A549 (cell line): ENCODE results near the gene SOX11.

ENCODE experiments used
- ATOH8 ChIP-seq: fragments of 250-450 bp; sonication (Bioruptor Pico); IDR thresholded peaks from 2 replicates; pipeline ENCODE4 v1.5.0; 2020; ENCODE audit warnings: low read depth, mild to moderate bottlenecking, moderate library complexity
- BHLHE40 ChIP-seq: IDR thresholded peaks from 2 replicates; pipeline ENCODE4 v1.6.1; 2012; ENCODE audit warnings: low read depth, low read length, inconsistent platforms
- CEBPB ChIP-seq, 2 experiments: fragments of >200 bp in 1 of 2; sonication (Bioruptor Twin) in 1 of 2; formaldehyde crosslinking in 1 of 2; IDR thresholded peaks; 2 replicates each; pipeline ENCODE4 v1.6.1; 2012 to 2016
- CTCF ChIP-seq: fragments of >200 bp; sonication (Bioruptor Twin); formaldehyde crosslinking; IDR thresholded peaks from 3 replicates; pipeline ENCODE4 v1.5.1; 2016
- ELK1 ChIP-seq: fragments of 150-350 bp; IDR thresholded peaks from 2 replicates; pipeline ENCODE4 v1.6.1; 2014; ENCODE audit warnings: low read depth, mild to moderate bottlenecking, low read length
- FOSB ChIP-seq: fragments of 250-450 bp; sonication (Bioruptor Pico); IDR thresholded peaks from 2 replicates; pipeline ENCODE4 v1.5.0; 2020; ENCODE audit warnings: mild to moderate bottlenecking, moderate library complexity
- MAX ChIP-seq: IDR thresholded peaks from 2 replicates; pipeline ENCODE4 v1.6.1; 2012
- MYC ChIP-seq: IDR thresholded peaks from 2 replicates; pipeline ENCODE4 v1.6.1; 2012; ENCODE audit warnings: mild to moderate bottlenecking, inconsistent platforms, low read length, improper control_type of control experiment, borderline replicate concordance
- RAD21 ChIP-seq, 2 experiments: fragments of >200 bp in 1 of 2; sonication (Bioruptor Twin) in 1 of 2; formaldehyde crosslinking in 1 of 2; IDR thresholded peaks in 1 of 2; conservative IDR thresholded peaks in 1 of 2; 2 replicates in 1 of 2; 3 replicates in 1 of 2; pipeline ENCODE4 v1.6.1; 2012 to 2018; ENCODE audit warnings: inconsistent platforms in 1 of 2
- RARB ChIP-seq: fragments of 250-450 bp; sonication (Bioruptor Pico); IDR thresholded peaks from 2 replicates; pipeline ENCODE4 v1.8.0; 2021; ENCODE audit warnings: mild to moderate bottlenecking, moderate library complexity
- REST ChIP-seq: fragments of 200-600 bp; sonication (generic); IDR thresholded peaks from 2 replicates; pipeline ENCODE4 v1.6.1; 2016; ENCODE audit warnings: antibody characterized with exemption, mild to moderate bottlenecking, moderate library complexity
- SREBF2 ChIP-seq: fragments of 450-650 bp; IDR thresholded peaks from 2 replicates; pipeline ENCODE4 v1.6.1; 2014; ENCODE audit warnings: mild to moderate bottlenecking, moderate library complexity
- TP53 ChIP-seq: fragments of 250-450 bp; sonication (Bioruptor Pico); IDR thresholded peaks from 2 replicates; pipeline ENCODE4 v1.5.0; 2021; ENCODE audit warnings: mild to moderate bottlenecking, moderate library complexity

GRCh38 chr2:5735521-5735861, 43.3 kb downstream of the SOX11 start:
- TF ChIP-seq ELK1 (no peak), SREBF2 (no peak), ATOH8 (no peak), CTCF (no peak), CEBPB (IDR thresholded peaks at IDR 0.05) (no peak), MYC (no peak), REST (no peak), TP53 (no peak), RAD21 (conservative IDR thresholded peaks at IDR 0.05 in 1 of 2, IDR thresholded peaks at IDR 0.05 in 1 of 2) (no peak), RARB (CRISPR knock-in tag) (no peak), BHLHE40 (no peak), MAX (no peak), FOSB (CRISPR knock-in tag) (no peak)
